Stimulated activated CD4-positive, alpha-beta T cell treated with anti-CD3 and anti-CD28 coated beads, Interleukin-2, amount 100 ng/mL, for 24 hours (primary cell): ENCODE results near the gene LIN52.

ENCODE experiments used
- DNase-seq, 2 donors: peaks; one replicate each; pipeline ENCODE4 v3.0.0-alpha.2; 2020

The LIN52 gene

GRCh38 chr14:74084277-74085046, at the start of gene LIN52, which contains the start of gene ALDH6A1:
TSS of gene LIN52 (plus strand) at chr14:74084956. CDS start at chr14:74084975, 19 bp downstream.
TSS of gene ALDH6A1 (minus strand) at chr14:74084453. CDS start at chr14:74084394, 59 bp downstream.
- peak; percentile 100 for DNase-seq

GRCh38 chr14:74035556-74035955, 49.2 kb upstream of the LIN52 start:
- no peak for DNase-seq

- DNase-seq, result no peak
Observed at GRCh38 chr14:74038020-74038859, 46.5 kb upstream of the LIN52 start.

- no peak for DNase-seq
Observed at GRCh38 chr14:74042296-74042695, 42.5 kb upstream of the LIN52 start.

GRCh38 chr14:74045522-74045921, 39.2 kb upstream of the LIN52 start:
- no peak for DNase-seq

GRCh38 chr14:74048281-74048680, 36.5 kb upstream of the LIN52 start:
- no peak for DNase-seq

- no peak for DNase-seq
Observed at GRCh38 chr14:74049876-74050495, 34.8 kb upstream of the LIN52 start.

GRCh38 chr14:74062809-74063150, 22.0 kb upstream of the LIN52 start:
- no peak for DNase-seq

- DNase-seq, result no peak
Observed at GRCh38 chr14:74064426-74064825, 20.3 kb upstream of the LIN52 start.

GRCh38 chr14:74064883-74065282, 19.9 kb upstream of the LIN52 start:
- DNase-seq, result no peak

GRCh38 chr14:74065746-74066575, 18.8 kb upstream of the LIN52 start:
- DNase-seq, result no peak

GRCh38 chr14:74077401-74077800, 7.4 kb upstream of the LIN52 start:
- DNase-seq, result no peak

GRCh38 chr14:74080820-74081460, 3.8 kb upstream of the LIN52 start:
- DNase-seq, result no peak

- DNase-seq, result no peak
Observed at GRCh38 chr14:74081491-74081890, 3.3 kb upstream of the LIN52 start.

GRCh38 chr14:74083161-74083560, 1.6 kb upstream of the LIN52 start:
- no peak for DNase-seq

- no peak for DNase-seq
Observed at GRCh38 chr14:74083784-74084276, 926 bp upstream of the LIN52 start.

GRCh38 chr14:74085047-74085637, 386 bp downstream of the LIN52 start:
- DNase-seq, result peak in 1 of 2 donors; percentile 29

- DNase-seq, result no peak
Observed at GRCh38 chr14:74085828-74086227, 1.1 kb downstream of the LIN52 start.

- DNase-seq, result no peak
Observed at GRCh38 chr14:74089251-74090020, 4.7 kb downstream of the LIN52 start.

- no peak for DNase-seq
Observed at GRCh38 chr14:74105381-74105780, 20.6 kb downstream of the LIN52 start.

- no peak for DNase-seq
Observed at GRCh38 chr14:74109369-74109768, 24.6 kb downstream of the LIN52 start.
